ENCODE results near the gene CPSF7.

The CPSF7 gene

DNA sequence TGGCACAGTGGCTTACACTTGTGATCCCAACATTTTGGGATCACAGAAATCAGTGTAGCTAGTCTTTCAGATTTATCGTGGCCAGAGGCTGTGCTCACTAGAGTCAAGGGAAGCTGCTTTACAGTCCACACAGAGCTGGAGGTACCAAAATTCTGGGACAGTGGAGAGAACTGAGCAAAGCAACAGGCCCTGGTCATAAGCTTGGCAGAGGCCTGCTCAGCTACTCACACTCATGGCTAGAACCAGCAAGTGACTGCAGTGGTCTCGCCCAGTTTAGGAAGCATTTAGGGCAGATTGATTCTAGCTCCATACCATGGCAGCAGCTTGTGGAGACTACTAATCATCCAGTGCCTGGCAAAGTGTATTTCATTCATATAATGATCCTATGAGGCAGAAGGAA is 28.6 kb downstream of the CPSF7 start:
- no peak for TF ChIP-seq KLF10 (tag by site-specific recombination; IDR thresholded peaks at IDR 0.05)
- no peak for TF ChIP-seq ZBTB48 (tag by site-specific recombination; IDR thresholded peaks at IDR 0.05)
- TF ChIP-seq, protein P1, sequence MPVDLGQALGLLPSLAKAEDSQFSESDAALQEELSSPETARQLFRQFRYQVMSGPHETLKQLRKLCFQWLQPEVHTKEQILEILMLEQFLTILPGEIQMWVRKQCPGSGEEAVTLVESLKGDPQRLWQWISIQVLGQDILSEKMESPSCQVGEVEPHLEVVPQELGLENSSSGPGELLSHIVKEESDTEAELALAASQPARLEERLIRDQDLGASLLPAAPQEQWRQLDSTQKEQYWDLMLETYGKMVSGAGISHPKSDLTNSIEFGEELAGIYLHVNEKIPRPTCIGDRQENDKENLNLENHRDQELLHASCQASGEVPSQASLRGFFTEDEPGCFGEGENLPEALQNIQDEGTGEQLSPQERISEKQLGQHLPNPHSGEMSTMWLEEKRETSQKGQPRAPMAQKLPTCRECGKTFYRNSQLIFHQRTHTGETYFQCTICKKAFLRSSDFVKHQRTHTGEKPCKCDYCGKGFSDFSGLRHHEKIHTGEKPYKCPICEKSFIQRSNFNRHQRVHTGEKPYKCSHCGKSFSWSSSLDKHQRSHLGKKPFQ (tag by site-specific recombination; IDR thresholded peaks at IDR 0.05): no peak
- TF ChIP-seq PRDM1 (tag by site-specific recombination; IDR thresholded peaks at IDR 0.05): no peak
- TF ChIP-seq, protein P2, sequence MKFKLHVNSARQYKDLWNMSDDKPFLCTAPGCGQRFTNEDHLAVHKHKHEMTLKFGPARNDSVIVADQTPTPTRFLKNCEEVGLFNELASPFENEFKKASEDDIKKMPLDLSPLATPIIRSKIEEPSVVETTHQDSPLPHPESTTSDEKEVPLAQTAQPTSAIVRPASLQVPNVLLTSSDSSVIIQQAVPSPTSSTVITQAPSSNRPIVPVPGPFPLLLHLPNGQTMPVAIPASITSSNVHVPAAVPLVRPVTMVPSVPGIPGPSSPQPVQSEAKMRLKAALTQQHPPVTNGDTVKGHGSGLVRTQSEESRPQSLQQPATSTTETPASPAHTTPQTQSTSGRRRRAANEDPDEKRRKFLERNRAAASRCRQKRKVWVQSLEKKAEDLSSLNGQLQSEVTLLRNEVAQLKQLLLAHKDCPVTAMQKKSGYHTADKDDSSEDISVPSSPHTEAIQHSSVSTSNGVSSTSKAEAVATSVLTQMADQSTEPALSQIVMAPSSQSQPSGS (tag by site-specific recombination; IDR thresholded peaks at IDR 0.05; ENCODE audit: low read depth): no peak
- TF ChIP-seq, protein P3, sequence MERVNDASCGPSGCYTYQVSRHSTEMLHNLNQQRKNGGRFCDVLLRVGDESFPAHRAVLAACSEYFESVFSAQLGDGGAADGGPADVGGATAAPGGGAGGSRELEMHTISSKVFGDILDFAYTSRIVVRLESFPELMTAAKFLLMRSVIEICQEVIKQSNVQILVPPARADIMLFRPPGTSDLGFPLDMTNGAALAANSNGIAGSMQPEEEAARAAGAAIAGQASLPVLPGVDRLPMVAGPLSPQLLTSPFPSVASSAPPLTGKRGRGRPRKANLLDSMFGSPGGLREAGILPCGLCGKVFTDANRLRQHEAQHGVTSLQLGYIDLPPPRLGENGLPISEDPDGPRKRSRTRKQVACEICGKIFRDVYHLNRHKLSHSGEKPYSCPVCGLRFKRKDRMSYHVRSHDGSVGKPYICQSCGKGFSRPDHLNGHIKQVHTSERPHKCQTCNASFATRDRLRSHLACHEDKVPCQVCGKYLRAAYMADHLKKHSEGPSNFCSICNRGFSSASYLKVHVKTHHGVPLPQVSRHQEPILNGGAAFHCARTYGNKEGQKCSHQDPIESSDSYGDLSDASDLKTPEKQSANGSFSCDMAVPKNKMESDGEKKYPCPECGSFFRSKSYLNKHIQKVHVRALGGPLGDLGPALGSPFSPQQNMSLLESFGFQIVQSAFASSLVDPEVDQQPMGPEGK (tag by site-specific recombination; IDR thresholded peaks at IDR 0.05): no peak
- TF ChIP-seq, protein P4, sequence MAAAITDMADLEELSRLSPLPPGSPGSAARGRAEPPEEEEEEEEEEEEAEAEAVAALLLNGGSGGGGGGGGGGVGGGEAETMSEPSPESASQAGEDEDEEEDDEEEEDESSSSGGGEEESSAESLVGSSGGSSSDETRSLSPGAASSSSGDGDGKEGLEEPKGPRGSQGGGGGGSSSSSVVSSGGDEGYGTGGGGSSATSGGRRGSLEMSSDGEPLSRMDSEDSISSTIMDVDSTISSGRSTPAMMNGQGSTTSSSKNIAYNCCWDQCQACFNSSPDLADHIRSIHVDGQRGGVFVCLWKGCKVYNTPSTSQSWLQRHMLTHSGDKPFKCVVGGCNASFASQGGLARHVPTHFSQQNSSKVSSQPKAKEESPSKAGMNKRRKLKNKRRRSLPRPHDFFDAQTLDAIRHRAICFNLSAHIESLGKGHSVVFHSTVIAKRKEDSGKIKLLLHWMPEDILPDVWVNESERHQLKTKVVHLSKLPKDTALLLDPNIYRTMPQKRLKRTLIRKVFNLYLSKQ (tag by site-specific recombination; IDR thresholded peaks at IDR 0.05; ENCODE audit: borderline replicate concordance): no peak
- no peak for TF ChIP-seq ZNF214 (tag by site-specific recombination; IDR thresholded peaks at IDR 0.05; ENCODE audit: borderline replicate concordance)
- no peak for TF ChIP-seq ZNF394 (tag by site-specific recombination; IDR thresholded peaks at IDR 0.05; ENCODE audit: borderline replicate concordance)
- TF ChIP-seq, protein P5, sequence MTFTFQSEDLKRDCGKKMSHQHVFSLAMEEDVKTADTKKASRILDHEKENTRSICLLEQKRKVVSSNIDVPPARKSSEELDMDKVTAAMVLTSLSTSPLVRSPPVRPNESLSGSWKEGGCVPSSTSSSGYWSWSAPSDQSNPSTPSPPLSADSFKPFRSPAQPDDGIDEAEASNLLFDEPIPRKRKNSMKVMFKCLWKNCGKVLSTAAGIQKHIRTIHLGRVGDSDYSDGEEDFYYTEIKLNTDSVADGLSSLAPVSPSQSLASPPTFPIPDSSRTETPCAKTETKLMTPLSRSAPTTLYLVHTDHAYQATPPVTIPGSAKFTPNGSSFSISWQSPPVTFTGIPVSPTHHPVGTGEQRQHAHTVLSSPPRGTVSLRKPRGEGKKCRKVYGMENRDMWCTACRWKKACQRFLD (tag by site-specific recombination; IDR thresholded peaks at IDR 0.05): no peak
- no peak for TF ChIP-seq YY1 (tag by site-specific recombination; IDR thresholded peaks at IDR 0.05)
- no peak for TF ChIP-seq ZNF624 (tag by site-specific recombination; IDR thresholded peaks at IDR 0.05)
- TF ChIP-seq ZNF133 (tag by site-specific recombination; IDR thresholded peaks at IDR 0.05): no peak
- no peak for TF ChIP-seq ZBTB17 (tag by site-specific recombination; IDR thresholded peaks at IDR 0.05)
- TF ChIP-seq, protein P6, sequence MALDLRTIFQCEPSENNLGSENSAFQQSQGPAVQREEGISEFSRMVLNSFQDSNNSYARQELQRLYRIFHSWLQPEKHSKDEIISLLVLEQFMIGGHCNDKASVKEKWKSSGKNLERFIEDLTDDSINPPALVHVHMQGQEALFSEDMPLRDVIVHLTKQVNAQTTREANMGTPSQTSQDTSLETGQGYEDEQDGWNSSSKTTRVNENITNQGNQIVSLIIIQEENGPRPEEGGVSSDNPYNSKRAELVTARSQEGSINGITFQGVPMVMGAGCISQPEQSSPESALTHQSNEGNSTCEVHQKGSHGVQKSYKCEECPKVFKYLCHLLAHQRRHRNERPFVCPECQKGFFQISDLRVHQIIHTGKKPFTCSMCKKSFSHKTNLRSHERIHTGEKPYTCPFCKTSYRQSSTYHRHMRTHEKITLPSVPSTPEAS (tag by site-specific recombination; IDR thresholded peaks at IDR 0.05): no peak
- no peak for TF ChIP-seq ZNF155 (tag by site-specific recombination; IDR thresholded peaks at IDR 0.05)
- TF ChIP-seq ZNF37A (tag by site-specific recombination; IDR thresholded peaks at IDR 0.05): no peak
- TF ChIP-seq SCRT2 (tag by site-specific recombination; IDR thresholded peaks at IDR 0.05): no peak
- TF ChIP-seq ZNF549 (tag by site-specific recombination; IDR thresholded peaks at IDR 0.05): no peak
- TF ChIP-seq, protein P7, sequence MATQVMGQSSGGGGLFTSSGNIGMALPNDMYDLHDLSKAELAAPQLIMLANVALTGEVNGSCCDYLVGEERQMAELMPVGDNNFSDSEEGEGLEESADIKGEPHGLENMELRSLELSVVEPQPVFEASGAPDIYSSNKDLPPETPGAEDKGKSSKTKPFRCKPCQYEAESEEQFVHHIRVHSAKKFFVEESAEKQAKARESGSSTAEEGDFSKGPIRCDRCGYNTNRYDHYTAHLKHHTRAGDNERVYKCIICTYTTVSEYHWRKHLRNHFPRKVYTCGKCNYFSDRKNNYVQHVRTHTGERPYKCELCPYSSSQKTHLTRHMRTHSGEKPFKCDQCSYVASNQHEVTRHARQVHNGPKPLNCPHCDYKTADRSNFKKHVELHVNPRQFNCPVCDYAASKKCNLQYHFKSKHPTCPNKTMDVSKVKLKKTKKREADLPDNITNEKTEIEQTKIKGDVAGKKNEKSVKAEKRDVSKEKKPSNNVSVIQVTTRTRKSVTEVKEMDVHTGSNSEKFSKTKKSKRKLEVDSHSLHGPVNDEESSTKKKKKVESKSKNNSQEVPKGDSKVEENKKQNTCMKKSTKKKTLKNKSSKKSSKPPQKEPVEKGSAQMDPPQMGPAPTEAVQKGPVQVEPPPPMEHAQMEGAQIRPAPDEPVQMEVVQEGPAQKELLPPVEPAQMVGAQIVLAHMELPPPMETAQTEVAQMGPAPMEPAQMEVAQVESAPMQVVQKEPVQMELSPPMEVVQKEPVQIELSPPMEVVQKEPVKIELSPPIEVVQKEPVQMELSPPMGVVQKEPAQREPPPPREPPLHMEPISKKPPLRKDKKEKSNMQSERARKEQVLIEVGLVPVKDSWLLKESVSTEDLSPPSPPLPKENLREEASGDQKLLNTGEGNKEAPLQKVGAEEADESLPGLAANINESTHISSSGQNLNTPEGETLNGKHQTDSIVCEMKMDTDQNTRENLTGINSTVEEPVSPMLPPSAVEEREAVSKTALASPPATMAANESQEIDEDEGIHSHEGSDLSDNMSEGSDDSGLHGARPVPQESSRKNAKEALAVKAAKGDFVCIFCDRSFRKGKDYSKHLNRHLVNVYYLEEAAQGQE (tag by site-specific recombination; IDR thresholded peaks at IDR 0.05): no peak
- ChIA-PET POLR2A (interaction anchor here (0.5 to 2.5 kb wide), 4 partner anchors 8 to 40 kb away, joined by 3 to 18 read pairs (median 8); partner anchors contain the start of genes CPSF7, CYB561A3, SDHAF2 and TMEM216), CTCF (interaction anchor here (1.8 to 2.4 kb wide), 4 partner anchors 8 to 65 kb away, joined by 4 to 15 read pairs (median 12); partner anchors contain the start of gene TMEM216)

More for the DNA sequence above, 28.6 kb downstream of the CPSF7 start:
- no peak overlapping the region for H3K4me3 ChIP-seq (ENCODE audit: low read depth, low read length)
- no peaks in the 10 kb centered on the region for H3K4me1 ChIP-seq (ENCODE audit: control insufficient read depth, insufficient read depth, low read length)
- no peaks in the 10 kb centered on the region for H3K9me3 ChIP-seq (ENCODE audit: control insufficient read depth, insufficient read depth, low read depth, low read length)
- H3K36me3 ChIP-seq (ENCODE audit: control insufficient read depth in 2 of 2, insufficient read depth in 1 of 2, low read length in 2 of 2): peaks cover 5 to 57% of the 10 kb centered on the region in 2 experiments
- H3K27ac ChIP-seq (ENCODE audit: extremely low read depth, low read depth, low read length): peak overlapping the region; percentile 13; the same call in 1 of the 2 replicates

Measured in HEK293 (cell line).